AG04450 (cell line): ENCODE results near the gene STYXL1. TPM values are rescaled to one million over a fixed set of nuclear protein-coding genes. Genes with fewer than 3 reads are reported as not detected.
A peak's percentile ranks its signal among the peaks of the same experiment; 100 is the strongest.

Experiments
- CTCF ChIA-PET: fragments of 300-600, 350-600 bp; formaldehyde crosslinking; extraction: SDS; loops from one replicate; lab custom pipeline; 2022; ENCODE audit warnings: antibody characterized with exemption, inconsistent platforms; lab: Charles Lee
- POLR2A ChIA-PET: fragments of 350-600 bp; formaldehyde crosslinking; extraction: SDS; loops from one replicate; lab custom pipeline; 2021; ENCODE audit warnings: antibody characterized with exemption, inconsistent platforms; lab: Yijun Ruan, JAX
- DNase-seq: peaks from one replicate; pipeline ENCODE4 v3.0.0-alpha.2; 2011; ENCODE audit warnings: low read depth, low spot score
- H3K27ac ChIP-seq: one replicate; pipeline ENCODE4 v1.5.1; 2012; ENCODE audit warnings: low read depth, low read length, control low read depth
- H3K27me3 ChIP-seq: one replicate; pipeline ENCODE4 v1.6.0; 2012; ENCODE audit warnings: low read length; ENCODE audit not compliant: control insufficient read depth, insufficient read depth
- H3K4me3 ChIP-seq: 2 replicates; pipeline ENCODE4 v1.5.1; 2011; ENCODE audit warnings: mild to moderate bottlenecking, low read depth, low read length, control low read depth
- H3K9me3 ChIP-seq: 2 replicates; pipeline ENCODE4 v1.5.1; 2012; ENCODE audit warnings: low read length; ENCODE audit not compliant: control insufficient read depth, insufficient read depth
- CTCF ChIP-seq: IDR thresholded peaks from 2 replicates; pipeline ENCODE4 v1.5.1; 2011; ENCODE audit warnings: low read depth, low read length, control low read depth, inconsistent platforms
- polyA plus RNA-seq: library from polyadenylated mRNA; depleted of rRNA; stranded (reverse); fragments of >200 nt; gene quantifications from 2 replicates; pipeline ENCODE4 v1.2.3, GENCODE V29; 2011

STYXL1 gene
- polyA plus RNA-seq, 1 experiment = 77.0 TPM

- CTCF ChIA-PET = no interaction called here
- H3K9me3 ChIP-seq = no peaks in the 10 kb centered on the region; the same call in 1 of the 2 replicates
- no peak for TF ChIP-seq CTCF
- H3K27me3 ChIP-seq = no peaks in the 10 kb centered on the region
- H3K4me3 ChIP-seq = no peak overlapping the region
- DNase-seq = no peak
- POLR2A ChIA-PET = interaction anchor here (0.6 kb wide), 1 partner anchor 1882 kb away, joined by 4 read pairs; no protein-coding TSS in a partner anchor
- H3K27ac ChIP-seq = no peak overlapping the region
These were observed 51.8 kb downstream of the STYXL1 start for GRCh38 chr7:75995996-75996395.

- ChIA-PET CTCF (interaction anchor here (0.6 to 0.8 kb wide), 3 partner anchors 25 to 1649 kb away, joined by 4 to 5 read pairs (median 5); no protein-coding TSS in a partner anchor), POLR2A (no interaction called here)
- no peaks in the 10 kb centered on the region; the same call in 1 of the 2 replicates for H3K9me3 ChIP-seq
- no peak for DNase-seq
- H3K4me3 ChIP-seq = peak overlapping the region; percentile 67
- no peak for TF ChIP-seq CTCF
- no peaks in the 10 kb centered on the region for H3K27me3 ChIP-seq
- no peak overlapping the region for H3K27ac ChIP-seq
These were observed 52.7 kb downstream of the STYXL1 start for GRCh38 chr7:75995052-75995471.

GRCh38 chr7:75994388-75995051 is 53.3 kb downstream of the STYXL1 start, which contains the start of gene TMEM120A:
Gene TMEM120A (minus strand): TSS chr7:75994595. CDS start chr7:75994570, 25 bp downstream.
- POLR2A ChIA-PET = no interaction called here
- CTCF ChIA-PET = interaction anchor here (0.6 to 0.8 kb wide), 4 partner anchors 26 to 1648 kb away, joined by 3 to 5 read pairs (median 4); no protein-coding TSS in a partner anchor
- TF ChIP-seq CTCF = peak; percentile 14; the same call in 1 of the 2 replicates

GRCh38 chr7:75993689-75994387 is 54.0 kb downstream of the STYXL1 start:
- TF ChIP-seq CTCF = no peak
- POLR2A ChIA-PET = interaction anchor here (0.6 kb wide), 1 partner anchor 15 kb away, joined by 3 read pairs; no protein-coding TSS in a partner anchor

More at GRCh38 chr7:75994388-75995051, 53.3 kb downstream of the STYXL1 start, which contains the start of gene TMEM120A:
- Histone ChIP-seq H3K9me3 (no peaks in the 10 kb centered on the region; the same call in 1 of the 2 replicates), H3K27me3 (no peaks in the 10 kb centered on the region), H3K4me3 (peak within 1 kb of the TSS; percentile 74), H3K27ac (no peak within 1 kb of the TSS)
- peak; percentile 70 for DNase-seq

More at GRCh38 chr7:75993689-75994387, 54.0 kb downstream of the STYXL1 start:
- Histone ChIP-seq H3K27me3 (no peaks in the 10 kb centered on the region), H3K9me3 (no peaks in the 10 kb centered on the region; the same call in 1 of the 2 replicates), H3K27ac (no peak overlapping the region), H3K4me3 (peak overlapping the region; percentile 74)
- CTCF ChIA-PET = interaction anchor here (0.6 to 1.0 kb wide), 4 partner anchors 21 to 165 kb away, joined by 3 to 4 read pairs (median 3); no protein-coding TSS in a partner anchor
- DNase-seq = no peak
